OCI-LY7 (cell line): ENCODE measurements around the gene CCDC9. TPM values are rescaled to one million over a fixed set of nuclear protein-coding genes. Genes with fewer than 3 reads are reported as not detected.

Source experiments
- microRNA-seq: library from miRNA; unstranded; fragments of <30 nt; microRNA quantifications from one replicate; pipeline ENCODE4 v1.2.0, GENCODE V29; 2022; ENCODE audit warnings: borderline replicate concordance
- small RNA-seq: library from RNA; depleted of rRNA; stranded (forward); fragments of <200 nt; gene quantifications from one replicate; pipeline ENCODE3, GENCODE V24; 2014
- total RNA-seq, 2 experiments: library from RNA; depleted of rRNA in 1 of 2; stranded (reverse); fragments of >200 nt in 1 of 2; shearing (Covaris generic) in 1 of 2; gene quantifications; 2 replicates each; pipeline ENCODE4 v1.2.3, GENCODE V29; 2014 to 2022

CCDC9 gene
- total RNA-seq, 2 experiments from 2014 or later: 7.9 to 19.7 TPM

Small RNA genes within 50 kb of the gene (microRNA-seq; reads per million reads assigned to microRNA genes)
- gene MIR3190: not detected
- gene MIR3191: not detected

Small RNA genes within 50 kb of the gene (small RNA-seq; reads per million reads assigned to genes)
- gene MIR3190: not detected

Other genes with a start within 250 kb of the CCDC9 start
- 3.4 and 3.5 TPM in 2 replicates for gene NPAS1, start 236.7 kb upstream of the CCDC9 start, total RNA-seq (2014; rRNA removed; shearing (Covaris generic))
- gene NPAS1, start 236.7 kb upstream of the CCDC9 start, total RNA-seq (2022): 8.4 and 14.1 TPM in 2 replicates
- gene TMEM160, start 207.9 kb upstream of the CCDC9 start, total RNA-seq (2014; rRNA removed; shearing (Covaris generic)): 82.3 and 105 TPM in 2 replicates
- 42.5 and 44.8 TPM in 2 replicates for gene TMEM160, start 207.9 kb upstream of the CCDC9 start, total RNA-seq (2022)
- 16.6 and 23.0 TPM in 2 replicates for gene ZC3H4, start 142.7 kb upstream of the CCDC9 start, total RNA-seq (2014; rRNA removed; shearing (Covaris generic))
- gene ZC3H4, start 142.7 kb upstream of the CCDC9 start, total RNA-seq (2022): 76.8 and 80.9 TPM in 2 replicates
- gene SAE1, start 125.7 kb upstream of the CCDC9 start, total RNA-seq (2014; rRNA removed; shearing (Covaris generic)): 165 and 185 TPM in 2 replicates
- gene SAE1, start 125.7 kb upstream of the CCDC9 start, total RNA-seq (2022): 144 and 150 TPM in 2 replicates
- 6.9 and 8.9 TPM in 2 replicates for gene BBC3, start 25.3 kb upstream of the CCDC9 start, total RNA-seq (2014; rRNA removed; shearing (Covaris generic))
- 10.5 and 13.2 TPM in 2 replicates for gene BBC3, start 25.3 kb upstream of the CCDC9 start, total RNA-seq (2022)
- gene INAFM1, start 18.4 kb downstream of the CCDC9 start, total RNA-seq (2014; rRNA removed; shearing (Covaris generic)): 4.6 and 5.0 TPM in 2 replicates
- gene INAFM1, start 18.4 kb downstream of the CCDC9 start, total RNA-seq (2022): 7.6 and 10.3 TPM in 2 replicates
- gene C5AR1, start 53.3 kb downstream of the CCDC9 start, total RNA-seq (2014; rRNA removed; shearing (Covaris generic)): not detected in 2 replicates
- 1.1 TPM in 1 of 2 replicates, not detected in the other for gene C5AR1, start 53.3 kb downstream of the CCDC9 start, total RNA-seq (2022)
- gene C5AR2, start 75.7 kb downstream of the CCDC9 start, total RNA-seq (2014; rRNA removed; shearing (Covaris generic)): 0.70 and 2.9 TPM in 2 replicates
- 2.6 and 3.5 TPM in 2 replicates for gene C5AR2, start 75.7 kb downstream of the CCDC9 start, total RNA-seq (2022)
- 23.0 and 32.2 TPM in 2 replicates for gene DHX34, start 92.8 kb downstream of the CCDC9 start, total RNA-seq (2014; rRNA removed; shearing (Covaris generic))
- gene DHX34, start 92.8 kb downstream of the CCDC9 start, total RNA-seq (2022): 18.9 and 19.7 TPM in 2 replicates
- not detected in 2 replicates for gene MEIS3, start 163.0 kb downstream of the CCDC9 start, total RNA-seq (2014; rRNA removed; shearing (Covaris generic))
- gene MEIS3, start 163.0 kb downstream of the CCDC9 start, total RNA-seq (2022): 0.79 and 1.3 TPM in 2 replicates
- 0.13 TPM in 1 of 2 replicates, not detected in the other for gene SLC8A2, start 215.4 kb downstream of the CCDC9 start, total RNA-seq (2014; rRNA removed; shearing (Covaris generic))
- gene SLC8A2, start 215.4 kb downstream of the CCDC9 start, total RNA-seq (2022): 0.36 and 0.59 TPM in 2 replicates
- gene KPTN, start 227.7 kb downstream of the CCDC9 start, total RNA-seq (2014; rRNA removed; shearing (Covaris generic)): 13.8 and 14.0 TPM in 2 replicates
- gene KPTN, start 227.7 kb downstream of the CCDC9 start, total RNA-seq (2022): 11.5 and 13.6 TPM in 2 replicates